Amniotic stem cell (primary cell): ENCODE measurements around the gene GRID2.

Source experiments
- DNase-seq: peaks from one replicate; lab custom pipeline; 2025; lab: John Stamatoyannopoulos, UW

The GRID2 gene

DNA sequence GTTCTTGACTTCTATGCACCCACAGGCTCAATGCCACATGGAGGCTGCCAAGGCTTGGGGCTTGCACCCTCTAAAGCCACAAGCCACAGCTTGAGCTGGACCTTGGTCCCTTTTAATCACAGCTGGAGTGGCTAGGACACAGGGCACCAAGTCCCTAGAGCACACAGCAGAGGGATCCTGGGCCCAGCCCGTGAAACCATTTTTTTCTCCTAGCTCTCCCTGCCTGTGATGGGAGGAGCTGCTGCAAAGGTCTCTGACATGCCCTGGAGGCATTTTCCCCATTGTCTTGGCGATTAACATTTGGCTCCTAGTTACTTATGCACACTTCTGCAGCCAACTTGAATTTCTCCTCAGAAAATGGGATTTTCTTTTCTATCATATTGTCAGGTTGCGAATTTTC lies 410.9 kb downstream of the GRID2 start:
- DNase-seq, result no peak

- no peak for DNase-seq
Measured at GRCh38 chr4:92733231-92733630, 429.5 kb downstream of the GRID2 start.

DNA sequence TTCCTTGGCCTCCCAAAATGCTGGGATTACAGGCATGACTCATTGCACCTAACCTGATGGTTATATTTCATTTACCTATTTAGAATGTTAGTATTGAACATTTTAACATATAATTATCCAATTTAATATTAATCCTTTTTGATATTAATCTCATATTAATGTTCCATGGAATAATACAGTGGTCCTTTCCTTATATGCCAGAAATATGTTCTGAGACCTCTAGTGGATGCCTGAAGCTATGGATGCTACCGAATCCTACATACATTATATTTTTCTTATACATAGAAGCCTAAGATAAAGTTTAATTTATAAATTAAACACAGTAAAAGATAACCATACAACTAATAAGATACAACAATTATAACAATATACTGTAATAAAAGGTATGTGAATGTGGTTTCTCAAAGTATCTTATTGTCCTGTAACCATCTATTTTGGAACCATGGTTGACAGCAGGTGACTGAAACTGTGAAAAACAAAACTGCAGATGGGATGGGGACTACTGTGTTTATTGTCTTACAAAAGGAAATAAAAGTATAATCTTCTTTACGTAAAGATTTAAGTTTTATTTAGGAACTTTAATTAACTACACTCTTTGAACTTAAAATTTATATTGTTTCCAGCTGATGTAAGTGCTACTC lies 431.4 kb downstream of the GRID2 start:
- no peak for DNase-seq

- DNase-seq, result no peak
Measured at GRCh38 chr4:92760433-92760832, 456.7 kb downstream of the GRID2 start.

GRCh38 chr4:92776080-92776479 lies 472.3 kb downstream of the GRID2 start:
- no peak for DNase-seq

DNA sequence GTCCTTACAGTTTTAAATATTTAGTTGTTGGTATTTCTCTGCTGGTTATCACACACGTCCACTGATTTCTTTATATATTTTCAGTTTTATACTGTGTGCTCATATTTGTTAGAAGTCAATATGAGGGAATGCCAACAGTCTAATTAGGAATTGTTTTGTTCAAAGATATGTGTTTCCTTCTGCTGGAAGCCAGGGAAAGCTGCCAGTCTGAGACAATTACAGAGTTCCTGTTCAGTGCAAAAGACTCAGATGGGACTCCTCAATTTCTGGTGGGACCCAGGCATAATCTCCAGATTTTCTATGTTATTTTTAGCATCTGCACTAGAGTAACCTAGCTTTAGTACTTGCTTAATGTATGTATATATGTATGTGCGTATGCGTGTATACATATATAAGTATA lies 486.0 kb downstream of the GRID2 start:
- DNase-seq, result no peak

GRCh38 chr4:92791871-92792440 lies 488.2 kb downstream of the GRID2 start:
- no peak for DNase-seq

DNA sequence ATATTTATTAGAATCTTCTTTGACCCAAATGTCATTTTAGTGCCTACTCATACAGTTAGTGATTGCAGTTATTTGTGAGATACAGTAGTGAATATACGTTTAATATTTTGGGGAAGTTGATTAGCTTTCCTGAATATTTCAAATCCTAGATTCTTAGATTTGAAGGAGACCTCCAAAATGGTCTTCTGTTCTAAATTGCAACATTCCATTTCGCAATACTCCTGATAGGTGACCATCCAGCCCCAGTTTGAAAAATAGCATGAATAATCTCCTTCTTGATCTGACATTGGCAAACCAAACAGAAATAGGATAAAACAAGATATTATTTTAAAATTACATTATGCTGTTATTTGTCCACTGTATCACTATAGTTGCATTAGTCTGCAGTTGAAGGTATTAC lies 505.6 kb downstream of the GRID2 start:
- DNase-seq, result no peak

GRCh38 chr4:92812652-92813051 lies 508.9 kb downstream of the GRID2 start:
- DNase-seq, result no peak

- DNase-seq, result no peak
Measured at GRCh38 chr4:92814677-92815076, 510.9 kb downstream of the GRID2 start.

GRCh38 chr4:92825256-92825655 lies 521.5 kb downstream of the GRID2 start:
- no peak for DNase-seq

DNA sequence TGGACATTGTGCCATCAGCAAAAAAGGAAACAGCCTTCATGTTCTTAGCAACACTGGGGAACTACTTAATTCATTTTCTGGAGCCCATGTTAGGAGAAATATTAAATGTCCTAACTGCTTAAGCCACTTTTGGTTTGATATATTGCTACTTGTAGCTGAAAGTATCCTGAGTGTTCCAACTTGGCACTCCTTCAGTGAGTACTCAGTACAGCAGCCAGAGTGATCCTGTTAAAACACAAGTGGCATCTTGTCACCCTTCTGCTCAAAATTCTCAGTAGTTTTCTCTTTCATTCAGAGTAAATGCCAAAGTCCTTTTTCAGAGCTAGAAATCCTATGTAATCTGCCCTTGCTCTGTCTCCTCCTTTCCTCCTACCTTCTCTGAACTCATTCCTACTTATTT lies 522.0 kb downstream of the GRID2 start:
- no peak for DNase-seq

DNA sequence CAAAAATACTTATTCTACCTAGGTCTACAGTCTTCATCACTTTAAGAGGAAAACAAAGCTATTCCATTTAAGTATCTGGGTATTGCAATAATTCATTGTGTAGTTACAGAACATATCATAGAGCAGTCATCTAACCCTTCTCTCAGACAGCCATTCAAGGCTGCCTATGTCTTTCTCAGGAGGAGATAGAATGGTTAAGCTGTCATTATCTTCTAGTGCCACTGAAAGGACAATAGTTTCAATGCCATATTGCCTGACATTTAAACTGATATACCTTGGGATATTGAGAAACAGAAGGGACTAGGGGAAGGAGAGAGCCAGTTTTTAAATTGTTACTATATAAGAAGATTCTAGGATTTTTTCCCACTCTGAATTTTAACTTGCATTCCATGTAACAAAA lies 527.0 kb downstream of the GRID2 start:
- DNase-seq, result no peak

- no peak for DNase-seq
Measured at GRCh38 chr4:92840880-92841279, 537.1 kb downstream of the GRID2 start.

DNA sequence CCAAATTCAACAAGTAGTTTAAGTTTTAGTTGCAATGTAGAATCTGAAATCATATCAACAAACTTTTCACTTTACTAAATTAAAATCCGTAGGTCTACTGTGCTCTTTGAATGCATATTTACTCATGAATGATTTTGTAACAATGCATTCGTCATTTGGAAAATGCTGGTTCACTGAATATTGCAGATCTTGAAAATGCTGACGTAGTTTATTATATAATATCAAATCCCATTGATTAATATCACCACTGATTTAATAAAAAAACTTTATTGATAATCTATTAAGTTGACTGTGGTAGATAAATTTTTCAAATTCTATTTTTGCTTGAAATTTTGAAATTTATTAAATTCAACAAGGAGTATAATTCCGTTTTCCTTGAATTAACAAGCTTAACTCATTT lies 540.0 kb downstream of the GRID2 start:
- no peak for DNase-seq

- DNase-seq, result no peak
Measured at GRCh38 chr4:92847026-92847425, 543.3 kb downstream of the GRID2 start.

- no peak for DNase-seq
Measured at GRCh38 chr4:92862509-92862908, 558.7 kb downstream of the GRID2 start.

DNA sequence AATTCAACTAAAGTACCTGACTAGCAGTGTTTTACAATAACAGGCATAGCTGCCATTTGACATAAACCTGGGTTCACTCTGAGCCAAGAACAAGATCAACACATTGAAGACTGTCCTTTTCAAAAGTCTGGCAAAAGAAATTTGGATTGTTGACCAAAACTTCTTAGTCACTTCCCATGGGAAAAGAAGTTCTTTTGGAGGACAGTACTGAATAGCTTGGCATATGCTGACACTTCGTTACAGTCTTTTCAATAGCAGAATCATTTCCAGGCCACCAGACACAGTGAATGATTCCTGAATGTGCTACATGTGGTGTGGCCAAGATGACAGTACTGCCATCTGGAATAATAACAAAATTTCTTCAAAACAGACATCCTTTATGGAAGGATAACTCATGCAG lies 560.3 kb downstream of the GRID2 start:
- no peak for DNase-seq

- no peak for DNase-seq
Measured at GRCh38 chr4:92872604-92873003, 568.8 kb downstream of the GRID2 start.

- DNase-seq, result no peak
Measured at GRCh38 chr4:92885632-92886031, 581.9 kb downstream of the GRID2 start.

DNA sequence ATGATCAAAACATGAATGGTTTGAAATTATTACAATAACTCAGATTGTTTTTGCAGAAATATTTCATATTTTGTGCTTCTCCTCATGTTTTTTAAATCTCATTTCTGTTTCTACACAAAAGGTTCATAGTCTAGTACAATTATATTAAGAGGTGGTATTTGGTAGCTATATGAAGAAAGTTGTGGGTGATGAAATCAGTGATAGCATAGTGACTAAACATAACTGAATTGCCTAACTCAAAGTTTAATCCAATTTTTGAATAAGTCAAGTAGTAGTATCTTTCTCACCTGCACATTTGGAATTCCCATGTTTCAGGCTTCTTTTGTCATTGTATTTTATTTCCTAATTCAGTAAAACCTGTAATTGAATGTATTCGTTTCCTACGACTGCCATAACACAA lies 648.7 kb downstream of the GRID2 start:
- DNase-seq, result no peak

DNA sequence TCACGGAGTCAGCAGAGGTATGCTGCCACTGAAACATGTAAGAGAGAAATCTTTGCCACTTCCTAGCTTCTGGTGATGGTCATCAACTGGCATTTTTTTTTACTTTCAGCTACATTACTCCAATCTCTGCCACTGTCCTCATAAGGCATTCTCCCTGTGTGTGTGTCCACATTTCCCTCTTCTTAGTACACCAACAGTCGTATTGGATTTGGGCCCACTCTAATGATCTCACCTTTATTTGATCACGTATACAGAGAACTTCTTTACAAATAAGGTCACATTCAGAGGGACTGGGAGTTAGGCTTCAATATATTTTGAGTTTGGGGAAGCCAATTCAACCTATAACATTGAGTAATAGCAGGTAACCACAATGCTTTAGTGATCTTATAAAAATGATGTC lies 649.1 kb downstream of the GRID2 start:
- no peak for DNase-seq

DNA sequence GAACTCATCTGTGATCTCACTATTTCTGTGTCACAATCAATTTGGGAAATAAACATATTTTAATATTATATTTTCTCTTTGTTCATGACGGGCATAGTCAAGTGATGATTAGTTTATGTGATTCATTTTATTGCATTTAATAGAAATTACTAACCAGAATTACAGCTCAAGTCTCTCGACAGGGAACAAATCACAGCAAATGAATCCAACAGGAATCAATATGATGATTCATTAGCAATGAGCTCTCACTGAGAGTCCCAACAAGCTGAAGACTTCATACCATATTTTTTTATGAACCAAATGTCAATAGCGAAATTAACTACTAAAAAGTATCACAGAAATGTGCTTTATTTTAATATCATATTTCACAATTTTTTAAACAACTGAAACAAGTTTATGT lies 649.7 kb downstream of the GRID2 start:
- no peak for DNase-seq

- no peak for DNase-seq
Measured at GRCh38 chr4:92961881-92962280, 658.1 kb downstream of the GRID2 start.
